ENCODE results near the gene ITSN1.
"Not testable (repeated sequence)": the region's sequence is repeated elsewhere in the genome, so short reads cannot be mapped to it uniquely, and the experiment has no call there.

The ITSN1 gene
- total RNA-seq, result 12.5 to 56.5 (median 27.7) reads per million in 18 experiments

GRCh38 chr21:33642027-33642895 is at the start of gene ITSN1:
Gene ITSN1 (plus strand): TSS chr21:33642501. CDS start chr21:33718829, 76,328 bp downstream.
- peak; percentile 99 to 100 for DNase-seq

- DNase-seq, result no peak
Measured at GRCh38 chr21:33598051-33598450, 44.2 kb upstream of the ITSN1 start.

GRCh38 chr21:33608559-33608958 is 33.7 kb upstream of the ITSN1 start:
- no peak for DNase-seq

- no peak for DNase-seq
Measured at GRCh38 chr21:33611006-33611744, 31.1 kb upstream of the ITSN1 start.

DNA sequence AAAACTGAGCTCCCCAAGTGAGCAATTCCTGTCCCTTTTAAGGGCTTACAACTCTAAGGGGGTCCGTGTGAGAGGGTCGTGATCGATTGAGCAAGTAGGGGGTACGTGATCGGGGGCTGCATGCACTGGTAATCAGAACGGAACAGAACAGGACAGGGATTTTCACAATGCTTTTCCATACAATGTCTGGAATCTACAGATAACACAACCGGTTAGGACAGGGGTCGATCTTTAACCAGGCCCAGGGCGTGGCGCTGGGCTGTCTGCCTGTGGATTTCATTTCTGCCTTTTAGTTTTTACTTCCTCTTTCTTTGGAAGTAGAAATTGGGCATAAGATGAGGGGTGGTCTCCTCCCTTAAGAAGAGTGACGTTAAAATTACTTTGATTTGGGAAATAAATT is 24.7 kb upstream of the ITSN1 start:
- DNase-seq, result not testable (repeated sequence)

DNA sequence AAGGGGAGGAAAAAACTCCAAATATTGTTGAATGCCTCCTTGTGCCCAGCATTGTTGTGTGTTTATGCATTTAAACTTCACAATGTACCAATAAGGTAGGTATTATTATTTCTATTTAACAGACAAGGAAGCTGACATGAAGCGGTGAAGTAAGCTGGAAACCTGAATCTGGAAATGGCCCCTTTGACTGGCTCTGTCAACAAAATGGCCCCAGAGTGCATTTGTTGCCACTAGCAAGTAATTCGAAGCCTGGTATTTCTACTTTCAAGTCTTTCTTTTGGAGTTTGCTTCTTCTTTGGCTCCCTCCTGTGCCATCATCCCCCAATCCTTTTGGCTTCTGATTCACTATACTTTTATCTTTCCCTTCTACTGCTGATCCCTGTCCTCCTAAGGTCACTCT is 23.9 kb upstream of the ITSN1 start:
- DNase-seq, result no peak

- DNase-seq, result peak; percentile 21 to 67
Measured at GRCh38 chr21:33619726-33620125, 22.6 kb upstream of the ITSN1 start.

- no peak for DNase-seq
Measured at GRCh38 chr21:33622253-33622652, 20.0 kb upstream of the ITSN1 start.

DNA sequence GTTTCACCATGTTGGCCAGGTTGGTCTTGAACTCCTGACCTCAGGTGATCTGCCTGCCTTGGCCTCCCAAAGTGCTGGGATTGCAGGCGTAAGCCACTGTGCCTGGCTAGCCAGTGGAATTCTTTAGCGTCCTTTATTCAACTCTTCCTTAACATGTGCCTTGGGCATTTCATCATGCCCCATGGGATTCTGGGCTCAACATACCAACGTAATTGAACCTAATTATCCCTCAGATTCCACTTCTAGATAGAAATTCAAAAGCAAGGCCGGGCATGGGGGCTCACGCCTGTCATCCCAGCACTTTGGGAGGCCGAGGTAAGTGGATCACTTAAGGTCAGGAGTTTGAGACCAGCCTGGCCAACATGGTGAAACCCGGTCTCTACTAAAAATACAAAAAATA is 16.1 kb upstream of the ITSN1 start:
- not testable (repeated sequence) for DNase-seq

GRCh38 chr21:33634254-33634653 is 8.0 kb upstream of the ITSN1 start:
- no peak for DNase-seq

GRCh38 chr21:33640697-33641351 is 1.5 kb upstream of the ITSN1 start:
- no peak for DNase-seq

DNA sequence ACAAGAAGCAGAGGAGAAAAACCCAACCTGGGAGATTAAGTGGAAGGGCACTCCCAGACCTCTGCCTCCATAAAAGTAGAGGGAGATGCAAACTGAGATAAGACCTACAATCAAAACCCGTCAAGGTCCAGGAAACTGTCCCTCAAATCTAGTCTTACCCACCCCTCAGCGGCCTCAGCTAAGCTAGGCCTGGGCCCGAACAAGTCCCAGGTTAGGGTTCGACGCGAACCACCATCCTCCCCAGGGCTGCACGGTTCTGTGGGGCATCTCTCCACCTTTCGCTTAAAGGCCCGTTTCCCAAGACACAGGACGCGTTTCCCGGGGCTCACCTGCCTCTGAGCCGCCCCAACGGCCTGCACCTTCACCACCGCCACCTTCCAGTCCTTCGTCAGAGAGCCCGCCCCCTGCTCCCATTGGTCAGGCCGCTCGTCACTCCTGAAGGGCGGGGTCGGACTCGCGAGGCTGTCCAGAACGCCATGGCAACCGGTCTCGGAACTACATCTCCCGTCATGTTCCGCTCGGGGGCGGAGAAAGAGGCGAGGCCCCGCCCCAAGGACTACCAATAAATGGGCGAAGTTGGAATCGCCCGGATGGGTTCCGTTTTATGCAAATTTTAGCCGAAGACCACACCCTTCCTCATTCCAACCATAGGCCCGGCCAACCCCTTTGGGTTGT is 812 bp upstream of the ITSN1 start, which contains the start of gene CRYZL1:
CRYZL1 (minus strand) TSS at position 390 of the 675 bp plus-strand sequence. CDS start 10,190 bp downstream, outside the sequence.
- peak; percentile 100 for DNase-seq

- DNase-seq, result peak; percentile 20 to 35
Measured at GRCh38 chr21:33642896-33643657, 776 bp downstream of the ITSN1 start.

DNA sequence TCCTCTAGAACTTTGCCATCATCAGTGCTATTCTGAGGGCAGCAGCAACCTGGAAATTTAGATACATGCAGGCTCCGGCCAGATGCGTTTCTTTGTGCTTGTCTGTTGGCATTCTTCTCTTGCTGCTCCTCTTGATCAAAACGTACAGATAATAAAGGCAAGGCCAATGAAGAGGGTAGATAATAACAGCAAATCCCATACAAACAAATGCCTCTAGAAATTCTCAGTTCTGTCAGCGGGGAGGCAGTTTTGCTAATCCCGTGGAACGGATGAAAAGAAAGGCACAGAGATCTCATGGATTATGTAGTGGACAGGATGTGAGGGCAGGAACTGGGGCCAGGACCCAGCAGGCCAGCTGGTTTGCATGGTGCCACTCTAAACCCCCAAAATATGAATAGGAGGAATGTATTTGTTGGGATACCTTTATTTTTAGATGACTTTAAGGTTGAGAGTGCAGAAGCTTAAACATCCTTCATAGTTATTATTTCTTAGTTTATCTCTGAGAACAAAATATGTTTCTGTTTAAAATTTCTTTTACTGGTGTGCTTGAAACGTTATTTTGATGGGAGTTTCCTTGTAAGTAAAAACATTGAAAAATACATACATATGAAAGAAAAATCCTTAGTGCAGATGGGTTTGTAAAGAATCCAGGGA is 1.5 kb downstream of the ITSN1 start:
- DNase-seq, result no peak

DNA sequence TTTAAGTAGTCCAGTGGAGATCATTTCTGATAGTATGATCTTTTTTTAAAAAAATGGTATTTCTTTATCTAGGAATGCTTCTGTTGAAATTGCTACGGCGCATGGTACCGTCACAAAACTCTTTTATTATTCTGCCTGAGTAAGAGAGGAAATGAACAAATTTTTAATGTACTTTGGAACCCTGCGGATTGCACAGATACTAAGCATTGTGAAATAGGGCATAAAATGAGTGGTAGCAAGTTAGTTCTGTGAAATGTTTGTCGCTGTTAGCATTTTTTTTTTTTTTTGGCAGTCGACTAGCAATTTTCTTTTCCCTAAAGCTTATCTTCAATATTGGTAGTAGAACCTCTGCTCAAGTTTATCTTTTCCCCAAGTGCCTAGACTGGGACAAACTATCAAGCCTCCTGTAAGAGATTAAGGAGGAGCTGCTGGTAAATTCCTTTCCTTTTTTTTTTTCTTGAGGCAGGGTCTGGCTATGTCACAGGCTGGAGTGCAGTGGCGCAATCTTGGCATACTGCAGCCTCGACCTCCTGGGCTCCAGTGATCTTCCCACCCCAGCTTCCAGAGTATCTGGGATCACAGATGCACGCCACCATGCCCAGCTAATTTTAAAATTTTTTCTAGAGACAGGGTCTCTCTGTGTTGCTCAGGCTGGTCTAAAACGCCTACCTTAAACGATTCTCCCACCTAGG is 2.2 kb downstream of the ITSN1 start:
- peak; percentile 56 to 83 for DNase-seq

- no peak for DNase-seq
Measured at GRCh38 chr21:33645730-33646129, 3.4 kb downstream of the ITSN1 start.

- no peak for DNase-seq
Measured at GRCh38 chr21:33647587-33647986, 5.3 kb downstream of the ITSN1 start.

GRCh38 chr21:33648555-33648954 is 6.3 kb downstream of the ITSN1 start:
- no peak for DNase-seq

DNA sequence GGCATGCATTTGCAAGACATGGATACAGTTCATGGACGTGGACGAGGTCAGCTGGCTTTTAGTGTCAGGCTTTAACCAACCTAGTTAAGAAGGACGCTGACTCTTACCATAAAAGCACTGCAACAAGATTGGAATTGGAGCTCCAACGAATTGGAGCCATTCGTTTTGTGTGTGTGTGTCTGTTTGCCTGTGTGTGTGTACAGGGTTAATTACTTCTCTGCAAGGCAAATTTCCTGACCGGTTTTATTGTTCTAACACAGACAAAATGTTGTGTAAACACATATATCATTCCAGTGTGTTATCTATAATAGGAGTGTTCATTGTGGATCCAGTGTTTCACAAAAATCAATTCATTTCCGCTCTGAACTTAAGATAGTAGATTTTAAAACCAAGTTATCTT is 7.9 kb downstream of the ITSN1 start:
- no peak for DNase-seq

DNA sequence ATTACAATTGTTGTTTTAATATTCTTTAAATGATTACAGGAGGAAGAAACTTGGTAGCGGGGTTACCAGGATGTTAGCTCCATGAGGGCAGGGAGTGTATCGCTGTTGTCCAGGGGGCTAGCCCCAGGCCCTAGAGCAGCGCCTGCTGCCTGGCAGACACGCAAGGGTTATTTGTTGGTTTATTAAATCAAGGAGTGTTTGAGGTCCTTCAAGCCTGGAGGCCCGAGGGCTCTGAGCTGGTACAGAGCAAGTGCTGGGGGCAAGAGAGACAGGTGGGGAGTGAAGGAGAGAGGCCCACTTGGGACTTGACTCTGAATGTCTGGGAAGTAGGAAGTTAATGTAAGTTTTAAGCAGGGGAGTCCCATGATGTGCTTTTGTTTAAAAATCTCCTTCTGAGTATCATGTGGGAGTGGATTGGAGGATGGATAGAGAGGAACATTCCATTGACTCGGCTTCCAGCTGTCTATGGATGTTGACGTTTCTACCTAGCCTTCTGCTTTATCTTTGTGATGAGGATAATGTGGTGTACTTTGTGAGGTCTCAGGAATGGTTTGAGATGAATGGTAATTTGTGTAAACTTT is 8.7 kb downstream of the ITSN1 start:
- DNase-seq, result no peak

All from inflammatory macrophage (primary cell).